Mucosa of descending colon (tissue), 3 donors: ENCODE measurements around the gene STYXL2. TPM values are rescaled to one million over a fixed set of nuclear protein-coding genes. Genes with fewer than 3 reads are reported as not detected.

Experiments used
- ATAC-seq: fragments of 200-7000 bp; cut with Tn5 transposase; one replicate; pipeline ENCODE4 v1.9.1; 2020; ENCODE audit warnings: mild to moderate bottlenecking, moderate library complexity
- DNase-seq, 3 donors: peaks; one replicate each; pipeline ENCODE4 v3.0.0-alpha.2; 2020
- H3K36me3 ChIP-seq: fragments of 200-600 bp; one replicate; pipeline ENCODE4 v1.8.0; 2021; ENCODE audit warnings: low read depth, mild to moderate bottlenecking
- H3K4me1 ChIP-seq: fragments of 200-600 bp; one replicate; pipeline ENCODE4 v1.8.0; 2021; ENCODE audit warnings: low read depth, mild to moderate bottlenecking
- H3K4me3 ChIP-seq: fragments of 200-600 bp; one replicate; pipeline ENCODE4 v1.8.0; 2021; ENCODE audit warnings: mild to moderate bottlenecking
- H3K9me3 ChIP-seq: fragments of 200-600 bp; one replicate; pipeline ENCODE4 v1.8.0; 2021; ENCODE audit warnings: mild to moderate bottlenecking
- intact Hi-C, 2 donors: fragments of 100-400 bp; cut with DNase I in 1 of 2; cut with micrococcal nuclease in 1 of 2; formaldehyde crosslinking; loops; one replicate each; pipeline versions ENCODE4 v1.11.0 to v1.11.1; 2022; cut with DNase I, micrococcal nuclease
- total RNA-seq, 3 donors: library from RNA; stranded (reverse); fragmentation: NEBNext Ultra II Directional in 2 of 3; extraction: Animal tissue kit (Norgen Biotek cat#: 25700) in 2 of 3; gene quantifications; one replicate each; pipeline versions ENCODE4 v1.2.1 to v1.2.4, GENCODE V29; 2021 to 2023
- TF ChIP-seq, protein P1 (sequence below): fragments of 200-600 bp; IDR thresholded peaks from one replicate; pipeline ENCODE4 v1.8.0; 2022; ENCODE audit warnings: antibody characterized with exemption, mild to moderate bottlenecking
- donor health status: DM: no; HTN: no; CAD: no; lungs with moderate emphysema.
- donor health status: DM: no; HTN: no; CAD: no.
- donor health status: DM: no; HTN: yes; CAD: no.

STYXL2 gene
- total RNA-seq, 3 donors from 2014 or later: 0.13 to 0.17 (median 0.17) TPM

DNA sequence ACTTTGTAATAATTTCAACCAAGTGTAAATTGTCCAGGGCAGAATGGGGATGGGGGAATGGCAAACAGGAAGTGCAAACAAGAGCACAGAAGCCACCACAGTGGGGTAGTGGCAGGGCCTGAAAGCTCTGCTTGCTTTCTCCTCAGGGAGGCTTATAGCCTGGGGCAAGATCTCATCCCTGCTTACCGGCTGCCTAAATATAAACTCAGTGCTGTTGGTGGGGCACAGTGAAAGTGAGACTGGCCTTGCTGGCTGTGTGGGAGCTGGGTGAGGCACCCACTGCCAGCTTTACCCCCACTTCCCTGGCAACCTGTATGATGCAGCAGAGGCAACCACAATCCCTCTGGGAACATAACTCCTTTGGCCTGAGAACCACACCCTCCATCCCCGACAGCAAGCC is 15.2 kb downstream of the STYXL2 start:
- intact Hi-C loops: no loop called here
- ATAC-seq (peak; percentile 48), DNase-seq (no peak)
- TF ChIP-seq, protein P1, sequence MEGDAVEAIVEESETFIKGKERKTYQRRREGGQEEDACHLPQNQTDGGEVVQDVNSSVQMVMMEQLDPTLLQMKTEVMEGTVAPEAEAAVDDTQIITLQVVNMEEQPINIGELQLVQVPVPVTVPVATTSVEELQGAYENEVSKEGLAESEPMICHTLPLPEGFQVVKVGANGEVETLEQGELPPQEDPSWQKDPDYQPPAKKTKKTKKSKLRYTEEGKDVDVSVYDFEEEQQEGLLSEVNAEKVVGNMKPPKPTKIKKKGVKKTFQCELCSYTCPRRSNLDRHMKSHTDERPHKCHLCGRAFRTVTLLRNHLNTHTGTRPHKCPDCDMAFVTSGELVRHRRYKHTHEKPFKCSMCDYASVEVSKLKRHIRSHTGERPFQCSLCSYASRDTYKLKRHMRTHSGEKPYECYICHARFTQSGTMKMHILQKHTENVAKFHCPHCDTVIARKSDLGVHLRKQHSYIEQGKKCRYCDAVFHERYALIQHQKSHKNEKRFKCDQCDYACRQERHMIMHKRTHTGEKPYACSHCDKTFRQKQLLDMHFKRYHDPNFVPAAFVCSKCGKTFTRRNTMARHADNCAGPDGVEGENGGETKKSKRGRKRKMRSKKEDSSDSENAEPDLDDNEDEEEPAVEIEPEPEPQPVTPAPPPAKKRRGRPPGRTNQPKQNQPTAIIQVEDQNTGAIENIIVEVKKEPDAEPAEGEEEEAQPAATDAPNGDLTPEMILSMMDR: no peak
- H3K4me3 ChIP-seq: no peak overlapping the region
- H3K4me1 ChIP-seq: peaks cover 9% of the 10 kb centered on the region
- no peaks in the 10 kb centered on the region for H3K9me3 ChIP-seq
- H3K36me3 ChIP-seq: no peaks in the 10 kb centered on the region

DNA sequence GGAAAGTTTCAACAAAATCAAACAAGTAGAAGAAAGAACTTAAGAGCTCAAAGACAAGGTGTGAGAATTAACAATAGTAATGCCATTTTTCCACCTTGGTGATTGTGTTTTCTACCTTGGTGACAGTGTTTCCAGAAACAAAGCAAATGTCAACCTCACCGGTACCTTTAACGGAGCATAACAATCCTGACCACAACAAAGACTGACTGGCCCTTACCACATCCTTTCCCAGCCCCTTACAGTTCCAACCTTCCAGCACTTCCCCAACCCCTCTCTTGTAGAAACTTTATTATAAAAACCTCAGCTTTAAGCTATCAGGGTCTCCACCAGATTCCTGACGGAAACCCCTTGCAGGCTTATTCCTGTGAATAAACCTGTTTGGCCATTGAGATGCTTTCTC is 16.7 kb downstream of the STYXL2 start:
- Histone ChIP-seq H3K4me3 (no peak overlapping the region), H3K36me3 (no peaks in the 10 kb centered on the region), H3K4me1 (peaks cover 5% of the 10 kb centered on the region), H3K9me3 (no peaks in the 10 kb centered on the region)
- ATAC-seq (no peak), DNase-seq (no peak)
- intact Hi-C loops: no loop called here
- TF ChIP-seq, protein P1: no peak

DNA sequence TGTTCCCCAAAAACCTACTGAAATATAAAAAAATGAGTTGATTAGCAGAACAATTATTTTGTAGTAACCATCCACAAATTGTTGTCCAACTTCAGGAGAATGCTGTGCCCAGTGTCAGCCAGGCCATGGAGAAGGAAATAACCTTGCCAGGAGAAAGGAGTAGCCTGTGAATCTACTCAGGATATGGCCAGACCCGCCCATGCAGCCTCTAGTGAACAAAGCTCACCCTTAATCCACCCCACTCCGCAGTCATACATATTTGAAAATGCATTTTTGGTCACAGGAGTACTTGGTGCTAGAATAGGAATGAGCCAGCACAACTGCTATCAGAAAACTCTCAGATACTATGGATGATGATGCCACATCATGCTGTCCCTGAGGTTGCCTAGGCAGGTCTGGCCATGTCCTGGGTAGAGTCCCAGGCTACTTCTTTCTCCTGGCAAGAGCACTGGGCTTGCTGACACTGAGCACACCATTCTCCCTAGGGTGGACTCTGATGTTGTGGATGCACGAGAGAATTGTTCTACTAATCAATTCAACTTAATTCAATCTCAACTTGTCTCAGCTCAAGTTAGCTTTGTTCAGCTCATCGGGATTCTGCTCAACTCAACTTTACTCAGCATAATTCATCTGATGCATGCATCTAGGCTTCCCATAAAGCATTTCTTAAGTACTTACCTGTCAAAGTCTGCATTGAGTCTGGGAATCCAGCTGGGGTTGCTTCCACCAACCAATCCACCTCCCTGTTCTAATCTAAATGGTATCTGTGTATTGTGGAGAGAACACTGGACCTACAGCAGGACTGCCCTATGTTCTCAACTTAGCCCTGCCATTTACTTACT is 18.2 kb downstream of the STYXL2 start:
- ATAC-seq: peak; percentile 83
- intact Hi-C loops: no loop called here

DNA sequence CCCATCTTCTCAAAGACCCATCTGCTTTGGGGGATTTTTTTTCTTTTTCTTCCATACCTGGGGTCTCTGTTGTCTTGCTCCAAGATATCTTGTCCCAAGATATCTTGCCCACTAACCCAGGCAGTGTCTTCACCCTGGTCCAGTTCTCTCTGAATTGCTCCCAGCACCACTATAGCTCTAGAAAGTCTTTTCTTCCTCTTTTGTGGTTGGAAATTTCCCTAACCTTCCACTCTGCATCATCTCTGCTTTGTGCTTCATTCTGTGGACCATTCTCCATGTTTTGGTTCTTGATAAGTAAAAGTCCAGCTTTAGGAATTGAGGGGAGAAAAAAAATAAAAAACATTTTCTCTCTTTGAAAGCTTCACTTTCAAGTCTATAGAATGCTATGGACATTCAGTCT is 20.9 kb downstream of the STYXL2 start:
- no peaks in the 10 kb centered on the region for H3K36me3 ChIP-seq

More for the DNA sequence above, 18.2 kb downstream of the STYXL2 start:
- peak in 1 of 3 donors; percentile 52 for DNase-seq
- Histone ChIP-seq H3K36me3 (no peaks in the 10 kb centered on the region), H3K4me3 (no peak overlapping the region), H3K9me3 (no peaks in the 10 kb centered on the region), H3K4me1 (peaks cover 5% of the 10 kb centered on the region)
- TF ChIP-seq, protein P1: no peak

DNA sequence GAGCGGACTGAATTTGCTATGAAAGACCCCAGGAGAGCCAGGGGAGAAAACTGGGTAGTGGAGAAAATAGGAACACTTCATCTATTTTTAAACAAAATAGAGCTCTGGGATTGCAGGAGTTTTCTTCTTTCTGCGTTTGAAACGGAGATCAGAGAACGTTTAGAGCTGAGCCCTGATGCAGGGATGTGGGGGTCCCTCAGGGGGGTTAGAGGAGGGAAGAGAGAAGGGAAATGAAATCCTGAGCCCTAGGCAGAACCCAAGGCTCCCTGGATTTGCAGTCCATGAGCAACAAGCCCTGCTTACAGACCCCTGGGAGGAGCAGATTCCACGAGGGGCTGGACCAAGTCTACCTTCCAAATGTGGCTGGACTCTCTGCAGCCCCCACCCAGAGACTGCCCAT is 21.8 kb downstream of the STYXL2 start:
- no peak for ATAC-seq
- H3K36me3 ChIP-seq: no peaks in the 10 kb centered on the region
- intact Hi-C loops: no loop called here
- TF ChIP-seq, protein P1: no peak
- DNase-seq: no peak
- no peak overlapping the region for H3K4me3 ChIP-seq
- no peaks in the 10 kb centered on the region for H3K4me1 ChIP-seq
- no peaks in the 10 kb centered on the region for H3K9me3 ChIP-seq

More for the DNA sequence above, 20.9 kb downstream of the STYXL2 start:
- ATAC-seq (no peak), DNase-seq (no peak)
- H3K4me1 ChIP-seq: no peaks in the 10 kb centered on the region
- no peaks in the 10 kb centered on the region for H3K9me3 ChIP-seq
- H3K4me3 ChIP-seq: no peak overlapping the region
- intact Hi-C loops: no loop called here
- TF ChIP-seq, protein P1: no peak
